Measurements from ENCODE around the gene CTXND1.

The CTXND1 gene

DNA sequence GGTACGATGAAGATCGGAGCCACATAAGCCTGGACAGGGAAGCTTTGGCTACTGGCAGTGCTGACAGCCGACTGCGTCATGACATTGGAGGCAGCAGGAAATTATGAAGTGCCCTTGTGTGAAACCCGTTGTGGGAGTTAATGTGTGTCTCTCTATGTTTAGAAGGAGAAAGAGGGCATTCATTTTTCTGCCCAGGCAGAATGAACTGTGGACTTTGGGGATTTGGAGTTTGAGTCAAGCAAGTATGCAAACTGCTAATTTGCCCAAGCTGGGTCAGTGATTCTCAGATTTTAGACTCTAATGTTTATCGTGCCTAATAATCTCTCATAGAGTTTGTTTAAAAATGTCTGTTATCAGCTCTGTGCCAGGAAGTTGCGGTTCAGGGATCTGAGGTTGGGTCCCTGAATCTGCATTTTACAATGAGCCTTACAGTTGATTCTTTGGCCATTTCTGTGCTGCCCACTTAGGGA lies 5.6 kb downstream of the CTXND1 start:
- no peak for DNase-seq (ENCODE audit: low read depth)
- H3K4me3 ChIP-seq (ENCODE audit: low read depth, low read length), result no peak overlapping the region
- TF ChIP-seq, protein P1, sequence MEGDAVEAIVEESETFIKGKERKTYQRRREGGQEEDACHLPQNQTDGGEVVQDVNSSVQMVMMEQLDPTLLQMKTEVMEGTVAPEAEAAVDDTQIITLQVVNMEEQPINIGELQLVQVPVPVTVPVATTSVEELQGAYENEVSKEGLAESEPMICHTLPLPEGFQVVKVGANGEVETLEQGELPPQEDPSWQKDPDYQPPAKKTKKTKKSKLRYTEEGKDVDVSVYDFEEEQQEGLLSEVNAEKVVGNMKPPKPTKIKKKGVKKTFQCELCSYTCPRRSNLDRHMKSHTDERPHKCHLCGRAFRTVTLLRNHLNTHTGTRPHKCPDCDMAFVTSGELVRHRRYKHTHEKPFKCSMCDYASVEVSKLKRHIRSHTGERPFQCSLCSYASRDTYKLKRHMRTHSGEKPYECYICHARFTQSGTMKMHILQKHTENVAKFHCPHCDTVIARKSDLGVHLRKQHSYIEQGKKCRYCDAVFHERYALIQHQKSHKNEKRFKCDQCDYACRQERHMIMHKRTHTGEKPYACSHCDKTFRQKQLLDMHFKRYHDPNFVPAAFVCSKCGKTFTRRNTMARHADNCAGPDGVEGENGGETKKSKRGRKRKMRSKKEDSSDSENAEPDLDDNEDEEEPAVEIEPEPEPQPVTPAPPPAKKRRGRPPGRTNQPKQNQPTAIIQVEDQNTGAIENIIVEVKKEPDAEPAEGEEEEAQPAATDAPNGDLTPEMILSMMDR (conservative IDR thresholded peaks at IDR 0.05; ENCODE audit: low read depth, low read length), result no peak

- DNase-seq (ENCODE audit: low read depth), result no peak
- H3K4me3 ChIP-seq (ENCODE audit: low read depth, low read length), result no peak overlapping the region
- TF ChIP-seq, protein P1 (conservative IDR thresholded peaks at IDR 0.05; ENCODE audit: low read depth, low read length), result no peak
Observed at GRCh38 chr15:80242802-80243201, 9.2 kb downstream of the CTXND1 start.

DNA sequence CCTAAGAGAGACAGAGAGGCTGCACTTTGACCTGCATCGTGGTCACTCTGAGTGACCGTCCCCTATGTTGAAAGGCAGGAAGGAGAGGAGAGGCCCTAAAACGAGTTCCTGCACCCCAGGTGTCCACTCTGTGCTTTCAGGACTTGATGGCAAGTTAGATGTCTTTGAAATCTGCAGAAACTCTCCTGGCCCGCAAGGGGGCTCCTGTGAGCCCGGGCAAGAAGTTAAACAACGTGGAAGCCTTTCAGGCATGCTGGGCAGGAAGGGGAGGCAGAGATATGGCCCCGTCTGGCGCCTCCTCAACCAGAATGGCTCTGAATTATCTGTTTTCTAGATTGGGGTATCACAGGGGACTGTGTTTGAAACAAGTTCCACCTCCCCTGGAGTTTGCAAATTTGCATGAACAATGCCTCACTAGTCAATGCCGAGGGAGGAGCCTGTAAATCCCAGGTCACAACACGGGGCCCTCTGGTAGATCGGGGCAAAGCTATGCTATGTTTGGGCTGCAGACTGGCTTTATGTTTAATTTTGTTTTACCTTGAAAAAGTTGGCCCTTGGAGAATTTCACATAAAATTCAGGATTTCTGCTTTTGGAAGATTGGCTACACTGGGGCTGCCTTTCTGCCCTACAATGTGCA lies 9.8 kb downstream of the CTXND1 start:
- no peak overlapping the region for H3K4me3 ChIP-seq (ENCODE audit: low read depth, low read length)
- TF ChIP-seq, protein P1 (conservative IDR thresholded peaks at IDR 0.05; ENCODE audit: low read depth, low read length), result peak; percentile 82
- DNase-seq (ENCODE audit: low read depth), result peak; percentile 60

GRCh38 chr15:80241508-80241907 lies 10.5 kb downstream of the CTXND1 start:
- TF ChIP-seq, protein P1 (conservative IDR thresholded peaks at IDR 0.05; ENCODE audit: low read depth, low read length), result no peak
- no peak overlapping the region for H3K4me3 ChIP-seq (ENCODE audit: low read depth, low read length)
- DNase-seq (ENCODE audit: low read depth), result no peak

- no peak for DNase-seq (ENCODE audit: low read depth)
- H3K4me3 ChIP-seq (ENCODE audit: low read depth, low read length), result no peak overlapping the region
- TF ChIP-seq, protein P1 (conservative IDR thresholded peaks at IDR 0.05; ENCODE audit: low read depth, low read length), result no peak
Observed at GRCh38 chr15:80240276-80240675, 11.7 kb downstream of the CTXND1 start.

GRCh38 chr15:80234883-80235282 lies 17.1 kb downstream of the CTXND1 start:
- DNase-seq (ENCODE audit: low read depth), result peak; percentile 31
- TF ChIP-seq, protein P1 (conservative IDR thresholded peaks at IDR 0.05; ENCODE audit: low read depth, low read length), result peak; percentile 59
- H3K4me3 ChIP-seq (ENCODE audit: low read depth, low read length), result no peak overlapping the region

- no peak overlapping the region for H3K4me3 ChIP-seq (ENCODE audit: low read depth, low read length)
- TF ChIP-seq, protein P1 (conservative IDR thresholded peaks at IDR 0.05; ENCODE audit: low read depth, low read length), result no peak
Observed at GRCh38 chr15:80233581-80233980, 18.4 kb downstream of the CTXND1 start.

More at GRCh38 chr15:80233581-80233980, 18.4 kb downstream of the CTXND1 start:
- DNase-seq (ENCODE audit: low read depth), result no peak

All from choroid plexus epithelial cell (primary cell).